Measurements from ENCODE around the gene DNM3.
"Not testable (repeated sequence)": the region's sequence is repeated elsewhere in the genome, so short reads cannot be mapped to it uniquely, and the experiment has no call there.

DNM3 gene

DNA sequence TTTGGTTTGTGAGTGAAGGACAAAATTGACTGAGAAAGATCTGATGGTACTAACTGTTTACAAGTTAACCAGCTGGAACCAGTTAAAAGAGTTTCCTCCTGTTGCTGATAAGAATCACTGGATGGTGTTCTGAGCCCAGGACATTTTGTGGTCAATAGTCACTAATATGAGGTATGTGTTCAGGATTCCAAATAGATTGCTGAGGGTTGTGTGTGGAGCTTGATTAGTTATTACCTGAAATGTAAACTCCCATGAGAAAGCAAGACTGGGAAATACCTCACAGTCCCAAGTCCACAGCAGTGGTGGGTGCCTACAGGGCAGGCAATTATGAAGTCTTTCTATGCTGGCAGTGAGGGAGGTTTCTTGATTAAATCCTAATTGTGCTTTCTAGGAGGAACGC lies 164.6 kb downstream of the DNM3 start:
- Histone ChIP-seq H3K4me1 (ENCODE audit: insufficient read depth, low read length) (no peaks in the 10 kb centered on the region), H3K9ac (ENCODE audit: low read depth, low read length) (no peak overlapping the region), H3K27ac (ENCODE audit: low read length) (no peak overlapping the region), H3K4me3 (ENCODE audit: low read length) (no peak overlapping the region), H3K9me3 (ENCODE audit: insufficient read depth, low read depth, low read length) (peaks cover 14% of the 10 kb centered on the region), H3K27me3 (ENCODE audit: insufficient read depth, low read length) (no peaks in the 10 kb centered on the region), H3K36me3 (ENCODE audit: insufficient read depth, low read depth, low read length) (no peaks in the 10 kb centered on the region)

DNA sequence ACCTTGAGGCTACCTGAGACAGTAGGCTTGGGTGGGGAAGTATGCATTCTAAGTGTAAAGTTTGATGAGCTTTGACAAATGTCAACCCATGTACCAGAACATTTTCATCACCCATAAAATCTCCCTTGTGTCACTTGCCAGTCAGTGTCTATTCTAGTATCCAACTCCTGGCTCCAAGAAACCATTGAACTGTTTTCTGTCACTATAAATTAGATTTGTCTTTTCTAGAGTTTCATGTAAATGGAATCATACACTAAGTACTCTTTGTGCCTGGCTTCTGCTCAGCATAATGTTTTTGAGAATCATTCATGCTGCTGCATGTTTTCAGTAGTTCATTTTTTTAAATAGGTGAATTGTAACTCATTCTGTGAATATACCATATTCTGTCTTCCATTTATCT lies 165.4 kb downstream of the DNM3 start:
- no peak overlapping the region for H3K9ac ChIP-seq (ENCODE audit: low read depth, low read length)
- no peak overlapping the region for H3K27ac ChIP-seq (ENCODE audit: low read length)
- no peak overlapping the region for H3K4me3 ChIP-seq (ENCODE audit: low read length)
- H3K4me1 ChIP-seq (ENCODE audit: insufficient read depth, low read length) = no peaks in the 10 kb centered on the region
- H3K36me3 ChIP-seq (ENCODE audit: insufficient read depth, low read depth, low read length) = no peaks in the 10 kb centered on the region
- H3K27me3 ChIP-seq (ENCODE audit: insufficient read depth, low read length) = no peaks in the 10 kb centered on the region
- H3K9me3 ChIP-seq (ENCODE audit: insufficient read depth, low read depth, low read length) = peaks cover 20% of the 10 kb centered on the region

DNA sequence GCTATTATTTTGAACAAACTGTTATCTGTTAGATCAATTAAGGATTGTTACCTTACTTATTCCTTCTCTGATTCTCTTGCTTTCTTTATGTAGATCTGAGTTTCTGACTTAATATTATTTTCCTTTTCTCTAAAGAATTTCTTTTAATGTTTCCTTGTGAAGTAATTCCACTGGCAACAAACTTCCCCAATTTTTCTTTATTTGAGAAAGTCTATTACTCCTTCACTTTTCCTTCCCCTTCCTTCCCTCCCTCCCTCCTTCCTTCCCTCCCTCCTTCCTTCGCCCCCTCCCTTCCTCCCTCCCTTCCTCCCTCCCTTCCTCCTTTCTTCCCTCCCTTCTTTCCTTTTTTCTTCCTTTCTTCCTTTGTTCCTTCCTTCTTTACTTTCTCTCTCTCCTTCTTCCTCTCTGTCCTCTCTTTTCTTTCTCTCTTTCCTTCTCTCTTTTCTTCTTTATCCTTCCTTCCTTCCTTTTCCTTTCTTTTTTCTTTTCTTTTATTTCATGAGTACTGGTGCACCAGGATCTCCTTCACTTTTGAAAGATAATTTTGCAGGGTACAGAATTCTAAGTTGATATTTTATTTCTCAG lies 177.5 kb downstream of the DNM3 start:
- no peaks in the 10 kb centered on the region for H3K4me1 ChIP-seq (ENCODE audit: insufficient read depth, low read length)
- H3K36me3 ChIP-seq (ENCODE audit: insufficient read depth, low read depth, low read length) = no peaks in the 10 kb centered on the region
- H3K9me3 ChIP-seq (ENCODE audit: insufficient read depth, low read depth, low read length) = no peaks in the 10 kb centered on the region
- H3K4me3 ChIP-seq (ENCODE audit: low read length) = no peak overlapping the region
- H3K9ac ChIP-seq (ENCODE audit: low read depth, low read length) = no peak overlapping the region
- H3K27me3 ChIP-seq (ENCODE audit: insufficient read depth, low read length) = no peaks in the 10 kb centered on the region
- H3K27ac ChIP-seq (ENCODE audit: low read length) = no peak overlapping the region

DNA sequence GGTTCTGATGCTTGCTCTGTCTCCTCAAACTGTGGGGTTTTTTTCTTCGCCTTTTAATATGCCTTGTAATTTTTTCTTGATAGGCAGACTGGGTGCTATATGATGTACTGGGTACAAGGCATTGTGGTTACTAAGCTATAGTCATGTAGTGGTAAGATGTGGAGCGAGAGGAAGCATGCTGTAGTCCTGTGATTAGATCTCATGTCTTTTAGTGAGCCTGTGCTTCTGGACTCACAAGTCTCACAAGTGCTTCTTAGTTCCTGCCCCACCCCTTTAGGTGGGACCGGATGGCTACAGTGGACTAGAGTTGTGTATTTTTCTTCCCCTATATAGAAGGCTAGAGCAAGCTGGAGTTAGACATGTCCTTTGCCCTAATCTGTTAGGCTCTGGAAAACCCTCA lies 178.7 kb downstream of the DNM3 start:
- H3K27ac ChIP-seq (ENCODE audit: low read length) = no peak overlapping the region
- no peaks in the 10 kb centered on the region for H3K36me3 ChIP-seq (ENCODE audit: insufficient read depth, low read depth, low read length)
- no peak overlapping the region for H3K4me3 ChIP-seq (ENCODE audit: low read length)
- H3K9ac ChIP-seq (ENCODE audit: low read depth, low read length) = no peak overlapping the region
- no peaks in the 10 kb centered on the region for H3K4me1 ChIP-seq (ENCODE audit: insufficient read depth, low read length)
- no peaks in the 10 kb centered on the region for H3K27me3 ChIP-seq (ENCODE audit: insufficient read depth, low read length)
- no peaks in the 10 kb centered on the region for H3K9me3 ChIP-seq (ENCODE audit: insufficient read depth, low read depth, low read length)

DNA sequence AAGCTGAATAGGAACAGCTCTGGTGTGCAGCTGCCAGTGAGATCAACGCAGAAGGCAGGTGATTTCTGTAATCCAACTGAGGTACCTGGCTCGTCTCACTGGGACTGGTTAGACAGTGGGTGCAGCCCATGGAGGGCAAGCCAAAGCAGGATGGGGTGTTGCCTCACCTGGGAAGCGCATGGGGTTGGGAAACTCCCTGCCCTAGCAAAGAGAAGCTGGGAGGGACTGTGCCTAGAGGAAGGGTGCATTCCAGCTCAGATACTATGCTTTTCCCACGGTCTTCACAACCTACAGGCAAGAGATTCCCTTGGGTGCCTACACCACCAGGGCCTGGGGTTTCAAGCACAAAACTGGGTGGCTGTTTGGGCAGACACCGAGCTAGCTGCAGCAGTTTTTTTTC lies 183.2 kb downstream of the DNM3 start:
- Histone ChIP-seq H3K4me3 (ENCODE audit: low read length) (no peak overlapping the region), H3K9me3 (ENCODE audit: insufficient read depth, low read depth, low read length) (no peaks in the 10 kb centered on the region), H3K27me3 (ENCODE audit: insufficient read depth, low read length) (no peaks in the 10 kb centered on the region), H3K9ac (ENCODE audit: low read depth, low read length) (no peak overlapping the region), H3K27ac (ENCODE audit: low read length) (no peak overlapping the region), H3K36me3 (ENCODE audit: insufficient read depth, low read depth, low read length) (no peaks in the 10 kb centered on the region), H3K4me1 (ENCODE audit: insufficient read depth, low read length) (no peaks in the 10 kb centered on the region)

DNA sequence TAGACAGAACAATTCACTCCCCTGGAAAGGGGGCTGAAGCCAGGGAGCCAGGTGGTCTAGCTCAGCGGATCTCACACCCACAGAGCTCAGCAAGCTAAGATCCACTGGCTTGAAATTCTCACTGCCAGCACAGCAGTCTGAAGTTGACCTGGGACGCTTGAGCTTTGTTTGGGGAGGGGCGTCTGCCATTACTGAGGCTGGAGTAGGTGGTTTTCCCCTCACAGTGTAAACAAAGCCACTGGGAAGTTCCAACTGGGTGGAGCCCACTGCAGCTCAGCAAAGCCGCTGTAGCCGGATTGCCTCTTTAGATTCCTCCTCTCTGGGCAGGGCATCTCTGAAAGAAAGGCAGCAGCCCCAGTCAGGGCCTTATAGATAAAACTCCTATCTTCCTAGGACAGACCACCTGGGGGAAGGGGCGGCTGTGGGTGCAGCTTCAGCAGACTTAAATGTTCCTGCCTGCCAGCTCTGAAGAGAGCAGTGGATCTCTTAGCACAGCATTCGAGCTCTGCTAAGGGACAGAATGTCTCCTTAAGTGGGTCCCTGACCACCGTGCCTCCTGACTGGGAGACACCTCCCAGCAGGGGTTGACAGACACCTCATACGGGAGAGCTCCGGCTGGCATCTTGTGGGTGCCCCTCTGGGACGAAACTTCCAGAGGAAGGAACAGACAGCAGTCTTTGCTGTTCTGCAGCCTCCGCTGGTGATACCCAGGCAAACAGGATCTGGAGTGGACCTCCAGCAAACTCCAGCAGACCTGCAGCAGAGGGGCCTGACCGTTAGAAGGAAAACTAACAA lies 183.8 kb downstream of the DNM3 start:
- H3K36me3 ChIP-seq (ENCODE audit: insufficient read depth, low read depth, low read length); H3K9me3 ChIP-seq (ENCODE audit: insufficient read depth, low read depth, low read length); H3K9ac ChIP-seq (ENCODE audit: low read depth, low read length); H3K4me1 ChIP-seq (ENCODE audit: insufficient read depth, low read length); H3K4me3 ChIP-seq (ENCODE audit: low read length); H3K27ac ChIP-seq (ENCODE audit: low read length); H3K27me3 ChIP-seq (ENCODE audit: insufficient read depth, low read length): not testable (repeated sequence)

DNA sequence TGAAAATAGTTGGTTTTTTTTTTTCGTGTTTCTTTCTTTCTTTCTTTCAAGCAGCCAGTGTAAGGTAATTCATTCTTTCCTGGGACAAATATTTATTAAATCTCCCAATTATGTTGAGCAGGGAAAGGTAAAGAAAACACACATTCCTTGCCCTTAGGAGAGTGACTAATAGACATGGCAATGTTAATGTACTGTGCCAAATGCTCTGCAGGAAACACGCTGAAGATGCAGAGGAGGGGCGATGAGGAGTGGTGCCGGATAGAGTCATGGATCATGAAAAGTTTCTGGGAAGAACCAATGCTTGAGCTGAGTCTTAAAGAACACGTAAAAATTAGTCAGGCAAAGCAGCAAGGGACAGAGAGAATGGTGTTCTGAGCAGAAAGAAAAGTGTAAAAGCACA lies 199.2 kb downstream of the DNM3 start:
- no peak overlapping the region for H3K9ac ChIP-seq (ENCODE audit: low read depth, low read length)
- H3K27ac ChIP-seq (ENCODE audit: low read length) = no peak overlapping the region
- no peaks in the 10 kb centered on the region for H3K36me3 ChIP-seq (ENCODE audit: insufficient read depth, low read depth, low read length)
- H3K4me1 ChIP-seq (ENCODE audit: insufficient read depth, low read length) = no peaks in the 10 kb centered on the region
- H3K27me3 ChIP-seq (ENCODE audit: insufficient read depth, low read length) = no peaks in the 10 kb centered on the region
- no peaks in the 10 kb centered on the region for H3K9me3 ChIP-seq (ENCODE audit: insufficient read depth, low read depth, low read length)
- H3K4me3 ChIP-seq (ENCODE audit: low read length) = no peak overlapping the region

DNA sequence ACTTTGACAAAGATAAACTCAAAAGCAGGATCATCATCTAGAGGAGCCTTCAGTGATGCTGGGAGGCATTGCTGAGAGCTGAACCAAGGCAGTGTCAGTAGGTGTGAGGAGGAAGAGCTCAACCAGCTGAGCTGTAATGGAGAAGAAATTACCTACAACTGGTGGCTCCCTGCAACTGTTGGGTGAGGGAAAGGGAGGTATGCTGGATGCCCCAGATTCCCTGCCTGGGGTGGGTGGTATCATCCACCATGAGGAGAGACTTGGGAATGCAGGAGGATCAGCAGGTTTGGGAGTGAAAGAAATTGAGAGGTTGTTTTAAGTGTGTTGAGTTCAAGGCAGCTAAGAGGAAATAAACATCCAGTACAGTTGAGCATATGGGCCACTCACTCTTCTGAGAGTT lies 199.8 kb downstream of the DNM3 start:
- Histone ChIP-seq H3K4me1 (ENCODE audit: insufficient read depth, low read length) (no peaks in the 10 kb centered on the region), H3K9ac (ENCODE audit: low read depth, low read length) (no peak overlapping the region), H3K27ac (ENCODE audit: low read length) (no peak overlapping the region), H3K27me3 (ENCODE audit: insufficient read depth, low read length) (no peaks in the 10 kb centered on the region), H3K36me3 (ENCODE audit: insufficient read depth, low read depth, low read length) (no peaks in the 10 kb centered on the region), H3K9me3 (ENCODE audit: insufficient read depth, low read depth, low read length) (no peaks in the 10 kb centered on the region), H3K4me3 (ENCODE audit: low read length) (no peak overlapping the region)

DNA sequence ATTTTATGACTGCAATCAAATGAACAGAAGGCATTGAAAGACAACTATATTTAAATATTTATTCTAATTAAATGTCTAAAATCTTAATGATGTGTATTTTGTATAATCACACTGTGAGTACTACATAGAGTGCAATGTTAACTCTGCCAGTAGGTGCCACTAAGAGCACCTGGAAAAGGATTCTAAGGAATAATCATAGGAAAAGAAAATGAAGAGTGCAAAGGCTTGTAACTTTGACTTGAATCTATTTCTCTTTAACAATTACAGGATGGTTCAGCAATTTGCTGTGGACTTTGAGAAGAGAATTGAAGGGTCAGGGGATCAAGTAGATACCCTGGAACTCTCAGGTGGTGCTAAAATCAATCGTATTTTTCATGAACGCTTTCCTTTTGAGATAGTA lies 200.4 kb downstream of the DNM3 start:
- H3K36me3 ChIP-seq (ENCODE audit: insufficient read depth, low read depth, low read length) = no peaks in the 10 kb centered on the region
- H3K27ac ChIP-seq (ENCODE audit: low read length) = no peak overlapping the region
- no peak overlapping the region for H3K9ac ChIP-seq (ENCODE audit: low read depth, low read length)
- no peaks in the 10 kb centered on the region for H3K9me3 ChIP-seq (ENCODE audit: insufficient read depth, low read depth, low read length)
- no peak overlapping the region for H3K4me3 ChIP-seq (ENCODE audit: low read length)
- H3K4me1 ChIP-seq (ENCODE audit: insufficient read depth, low read length) = no peaks in the 10 kb centered on the region
- no peaks in the 10 kb centered on the region for H3K27me3 ChIP-seq (ENCODE audit: insufficient read depth, low read length)

DNA sequence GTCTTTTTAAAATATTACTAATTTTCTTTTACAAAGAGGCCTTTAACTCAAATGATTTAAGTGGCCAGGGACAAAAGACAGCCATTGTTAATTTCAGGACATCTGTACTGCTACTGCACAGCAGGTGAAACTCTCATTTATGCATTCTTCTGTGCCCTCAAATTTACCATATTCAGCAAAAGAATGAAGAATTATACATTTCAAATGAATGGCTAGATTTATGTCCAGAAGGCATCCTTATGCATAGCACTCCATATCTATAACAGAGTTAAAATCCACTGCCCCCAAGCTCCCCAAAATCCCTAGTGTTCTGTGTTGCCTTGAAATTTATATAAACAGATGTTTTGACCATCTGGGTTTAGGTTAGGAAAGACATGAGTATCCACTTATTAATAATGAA lies 202.6 kb downstream of the DNM3 start:
- Histone ChIP-seq H3K9me3 (ENCODE audit: insufficient read depth, low read depth, low read length) (no peaks in the 10 kb centered on the region), H3K4me1 (ENCODE audit: insufficient read depth, low read length) (no peaks in the 10 kb centered on the region), H3K9ac (ENCODE audit: low read depth, low read length) (no peak overlapping the region), H3K36me3 (ENCODE audit: insufficient read depth, low read depth, low read length) (no peaks in the 10 kb centered on the region), H3K27me3 (ENCODE audit: insufficient read depth, low read length) (no peaks in the 10 kb centered on the region), H3K27ac (ENCODE audit: low read length) (no peak overlapping the region), H3K4me3 (ENCODE audit: low read length) (no peak overlapping the region)

DNA sequence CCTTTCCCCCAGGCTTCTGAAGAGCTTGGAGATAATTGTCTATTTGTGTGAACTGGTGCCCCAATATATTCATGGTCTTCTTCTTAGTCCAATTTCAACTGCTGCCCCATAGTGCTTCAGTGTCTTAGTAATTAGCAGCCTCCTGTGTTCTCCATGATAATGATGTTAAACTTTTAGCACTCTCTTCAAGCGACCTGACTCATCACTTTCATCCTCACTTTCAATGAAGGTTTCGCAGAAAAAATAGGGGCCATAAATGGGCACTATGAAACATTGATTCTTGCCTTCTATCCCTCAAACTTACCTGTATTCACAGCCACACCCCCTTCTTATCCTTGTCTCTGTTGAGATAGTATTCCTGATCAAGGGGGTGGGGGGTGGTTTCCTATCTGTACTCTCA lies 210.6 kb downstream of the DNM3 start:
- Histone ChIP-seq H3K27ac (ENCODE audit: low read length) (no peak overlapping the region), H3K27me3 (ENCODE audit: insufficient read depth, low read length) (no peaks in the 10 kb centered on the region), H3K4me3 (ENCODE audit: low read length) (no peak overlapping the region), H3K36me3 (ENCODE audit: insufficient read depth, low read depth, low read length) (no peaks in the 10 kb centered on the region), H3K9me3 (ENCODE audit: insufficient read depth, low read depth, low read length) (no peaks in the 10 kb centered on the region), H3K4me1 (ENCODE audit: insufficient read depth, low read length) (no peaks in the 10 kb centered on the region; the same call in 1 of the 2 replicates), H3K9ac (ENCODE audit: low read depth, low read length) (no peak overlapping the region)

DNA sequence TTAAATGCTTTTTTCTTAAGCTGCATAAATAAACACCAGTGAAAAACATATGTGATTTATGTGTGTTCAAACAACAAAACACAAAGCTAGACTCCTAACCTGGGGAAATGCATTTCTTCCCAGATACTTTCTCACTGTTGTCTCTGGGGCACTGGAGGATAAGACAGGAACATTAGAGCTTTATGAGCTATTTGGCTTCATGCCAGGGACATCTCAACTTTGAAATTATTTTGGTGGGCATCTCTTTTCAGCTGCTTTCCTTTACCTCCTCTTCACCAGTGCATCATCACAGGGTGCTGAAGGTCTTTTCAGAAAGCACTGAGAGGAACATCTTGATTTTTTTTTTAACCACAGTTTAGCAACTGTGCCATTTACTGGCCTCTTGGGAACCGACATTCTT lies 212.9 kb downstream of the DNM3 start:
- Histone ChIP-seq H3K9me3 (ENCODE audit: insufficient read depth, low read depth, low read length) (no peaks in the 10 kb centered on the region), H3K27ac (ENCODE audit: low read length) (no peak overlapping the region), H3K9ac (ENCODE audit: low read depth, low read length) (no peak overlapping the region), H3K4me3 (ENCODE audit: low read length) (no peak overlapping the region), H3K27me3 (ENCODE audit: insufficient read depth, low read length) (no peaks in the 10 kb centered on the region), H3K4me1 (ENCODE audit: insufficient read depth, low read length) (no peaks in the 10 kb centered on the region; the same call in 1 of the 2 replicates), H3K36me3 (ENCODE audit: insufficient read depth, low read depth, low read length) (no peaks in the 10 kb centered on the region)

All from iPS-20b (cell line).